H7 (cell line): ENCODE results near the gene OR2Z1. TPM values are rescaled to one million over a fixed set of nuclear protein-coding genes. Genes with fewer than 3 reads are reported as not detected.
"Not testable (repeated sequence)": the region's sequence is repeated elsewhere in the genome, so short reads cannot be mapped to it uniquely, and the experiment has no call there.

Source experiments
- DNase-seq: peaks from one replicate; pipeline ENCODE4 v3.0.0; 2012
- H3K27me3 ChIP-seq: 2 replicates; pipeline ENCODE4 v1.6.0; 2011; ENCODE audit warnings: mild to moderate bottlenecking, low read length; ENCODE audit not compliant: control insufficient read depth, insufficient read depth
- H3K36me3 ChIP-seq: replicated peaks from 2 replicates; pipeline ENCODE4 v1.5.1; 2011; ENCODE audit warnings: low read length; ENCODE audit not compliant: control insufficient read depth, insufficient read depth
- H3K4me3 ChIP-seq: 2 replicates; pipeline ENCODE4 v1.5.1; 2011; ENCODE audit warnings: low read depth, mild to moderate bottlenecking, control low read depth, low read length, moderate library complexity; ENCODE audit not compliant: insufficient read depth
- total RNA-seq: library from RNA; depleted of rRNA; stranded (reverse); fragments of >200 nt; shearing (Covaris generic); gene quantifications from 2 replicates; pipeline ENCODE4 v1.2.3, GENCODE V29; 2014

Gene OR2Z1
- total RNA-seq, 1 experiment from 2014 or later: not detected

- Histone ChIP-seq H3K4me3 (no peak overlapping the region), H3K27me3 (peaks cover 2% of the 10 kb centered on the region; the same call in 1 of the 2 replicates), H3K36me3 (no peaks in the 10 kb centered on the region)
- DNase-seq: no peak
These were observed 25.5 kb upstream of the OR2Z1 start for GRCh38 chr19:8695911-8696310.

GRCh38 chr19:8696993-8697392, 24.4 kb upstream of the OR2Z1 start:
- no peaks in the 10 kb centered on the region for H3K36me3 ChIP-seq
- peaks cover 2% of the 10 kb centered on the region; the same call in 1 of the 2 replicates for H3K27me3 ChIP-seq

GRCh38 chr19:8697671-8698432, 23.6 kb upstream of the OR2Z1 start:
- Histone ChIP-seq H3K36me3 (no peaks in the 10 kb centered on the region), H3K27me3 (peaks cover 2% of the 10 kb centered on the region; the same call in 1 of the 2 replicates), H3K4me3 (no peak overlapping the region)
- DNase-seq: peak; percentile 88

More at GRCh38 chr19:8696993-8697392, 24.4 kb upstream of the OR2Z1 start:
- no peak overlapping the region for H3K4me3 ChIP-seq
- no peak for DNase-seq

GRCh38 chr19:8698433-8699063, 22.9 kb upstream of the OR2Z1 start, which contains the start of gene ACTL9:
ACTL9 (minus strand) TSS chr19:8698795; CDS start chr19:8698701, 94 bp downstream.
- DNase-seq: no peak
- peaks cover 2% of the 10 kb centered on the region; the same call in 1 of the 2 replicates for H3K27me3 ChIP-seq
- H3K36me3 ChIP-seq: no peaks in the 10 kb centered on the region
- H3K4me3 ChIP-seq: no peak within 1 kb of the TSS

- no peak for DNase-seq
- H3K27me3 ChIP-seq: peaks cover 2% of the 10 kb centered on the region; the same call in 1 of the 2 replicates
- H3K36me3 ChIP-seq: no peaks in the 10 kb centered on the region
- no peak overlapping the region for H3K4me3 ChIP-seq
These were observed 21.5 kb upstream of the OR2Z1 start for GRCh38 chr19:8699908-8700307.

- DNase-seq: no peak
- Histone ChIP-seq H3K27me3 (peaks cover 2% of the 10 kb centered on the region; the same call in 1 of the 2 replicates), H3K36me3 (no peaks in the 10 kb centered on the region), H3K4me3 (no peak overlapping the region)
These were observed 20.5 kb upstream of the OR2Z1 start for GRCh38 chr19:8700956-8701355.

- no peak for DNase-seq
These were observed 19.1 kb upstream of the OR2Z1 start for GRCh38 chr19:8702350-8702749.

GRCh38 chr19:8703223-8703622, 18.2 kb upstream of the OR2Z1 start:
- H3K36me3 ChIP-seq: no peaks in the 10 kb centered on the region
- no peak overlapping the region for H3K4me3 ChIP-seq
- peaks cover 1% of the 10 kb centered on the region; the same call in 1 of the 2 replicates for H3K27me3 ChIP-seq
- DNase-seq: no peak

More at GRCh38 chr19:8702350-8702749, 19.1 kb upstream of the OR2Z1 start:
- H3K36me3 ChIP-seq: no peaks in the 10 kb centered on the region
- peaks cover 2% of the 10 kb centered on the region for H3K27me3 ChIP-seq
- H3K4me3 ChIP-seq: no peak overlapping the region

- H3K36me3 ChIP-seq, H3K4me3 ChIP-seq, DNase-seq, H3K27me3 ChIP-seq: not testable (repeated sequence)
These were observed 16.1 kb upstream of the OR2Z1 start for GRCh38 chr19:8705304-8705703.

- Histone ChIP-seq H3K27me3 (peaks cover 1% of the 10 kb centered on the region; the same call in 1 of the 2 replicates), H3K36me3 (no peaks in the 10 kb centered on the region), H3K4me3 (no peak overlapping the region)
- DNase-seq: no peak
These were observed 15.7 kb upstream of the OR2Z1 start for GRCh38 chr19:8705742-8706141.

- H3K36me3 ChIP-seq, DNase-seq, H3K4me3 ChIP-seq, H3K27me3 ChIP-seq: not testable (repeated sequence)
These were observed 11.1 kb upstream of the OR2Z1 start for GRCh38 chr19:8710337-8710736.

GRCh38 chr19:8722032-8722431, 598 bp downstream of the OR2Z1 start:
- Histone ChIP-seq H3K27me3 (no peaks in the 10 kb centered on the region), H3K36me3 (no peaks in the 10 kb centered on the region), H3K4me3 (no peak overlapping the region)
- no peak for DNase-seq

- no peak overlapping the region for H3K4me3 ChIP-seq
- no peaks in the 10 kb centered on the region for H3K27me3 ChIP-seq
- H3K36me3 ChIP-seq: no peaks in the 10 kb centered on the region
- no peak for DNase-seq
These were observed 2.8 kb downstream of the OR2Z1 start for GRCh38 chr19:8724276-8724675.

- no peak for DNase-seq
- no peaks in the 10 kb centered on the region for H3K27me3 ChIP-seq
- H3K4me3 ChIP-seq: no peak overlapping the region
- H3K36me3 ChIP-seq: no peaks in the 10 kb centered on the region
These were observed 10.2 kb downstream of the OR2Z1 start for GRCh38 chr19:8731428-8732169.
